GM19372 (cell line): ENCODE results near the gene MPL.
"Not testable (repeated sequence)": the region's sequence is repeated elsewhere in the genome, so short reads cannot be mapped to it uniquely, and the experiment has no call there.

Experiments
- ATAC-seq: cut with Tn5 transposase; IDR thresholded peaks from one replicate; pipeline ENCODE4 v1.9.1; 2021; ENCODE audit warnings: mild to moderate bottlenecking, low read depth, moderate library complexity; ENCODE audit not compliant: unreplicated experiment

The MPL gene

DNA sequence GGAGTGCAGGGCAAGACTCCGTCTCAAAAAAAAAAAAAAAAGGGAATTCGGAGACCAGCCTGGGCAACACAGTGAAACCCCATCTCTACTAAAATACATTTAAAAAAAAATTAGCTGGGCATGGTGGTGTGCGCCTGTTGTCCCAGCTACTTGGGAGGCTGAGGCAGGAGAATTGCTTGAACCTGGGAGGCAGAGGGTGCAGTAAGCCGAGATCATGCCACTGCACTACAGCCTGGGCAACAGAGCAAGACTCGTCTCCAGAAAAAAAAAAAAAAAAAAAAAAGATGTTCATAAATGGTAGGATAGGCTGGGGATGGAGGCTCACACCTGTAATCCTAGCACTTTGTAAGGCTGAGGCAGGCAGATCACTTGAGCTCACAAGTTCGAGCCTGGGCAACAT is 32.2 kb downstream of the MPL start:
- ATAC-seq: not testable (repeated sequence)

DNA sequence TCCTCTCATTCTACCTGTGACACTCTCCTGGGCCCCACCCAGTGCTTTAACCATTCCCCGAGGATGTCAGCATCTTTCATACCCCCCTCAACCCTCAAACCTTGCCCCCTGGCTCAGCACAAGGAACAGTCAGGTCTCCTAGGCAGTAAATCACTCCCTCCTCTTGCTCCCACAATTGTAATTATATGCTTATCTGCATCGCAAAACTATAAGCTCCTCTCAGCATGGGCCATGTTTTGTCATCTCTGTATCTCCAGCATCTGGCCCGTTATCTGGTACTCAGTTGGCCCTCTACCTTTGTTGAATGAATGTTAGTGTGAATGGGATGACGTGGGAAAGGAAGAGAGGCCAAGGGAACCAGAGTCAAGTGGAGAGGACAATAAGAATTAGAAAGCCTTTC is 32.9 kb downstream of the MPL start:
- no peak for ATAC-seq

DNA sequence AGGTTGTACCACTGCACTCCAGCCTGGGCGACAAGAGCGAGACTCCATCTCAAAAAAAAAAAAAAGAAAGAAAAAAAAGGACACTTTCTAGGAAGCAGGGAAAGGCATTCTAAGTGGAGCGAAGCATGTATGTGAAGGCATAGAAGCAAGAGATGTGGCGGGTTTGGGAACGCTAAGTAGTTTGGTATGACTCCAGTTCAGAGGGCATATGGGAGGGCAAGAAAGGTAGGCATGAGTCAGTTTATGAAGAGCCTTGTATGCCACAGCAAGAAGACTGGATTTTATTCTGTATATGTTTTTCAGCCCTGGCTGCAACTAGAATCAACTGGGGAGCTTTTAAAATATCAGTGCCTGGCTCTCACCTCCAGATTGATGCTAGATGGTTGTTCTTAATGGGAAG is 34.6 kb downstream of the MPL start:
- ATAC-seq: no peak

DNA sequence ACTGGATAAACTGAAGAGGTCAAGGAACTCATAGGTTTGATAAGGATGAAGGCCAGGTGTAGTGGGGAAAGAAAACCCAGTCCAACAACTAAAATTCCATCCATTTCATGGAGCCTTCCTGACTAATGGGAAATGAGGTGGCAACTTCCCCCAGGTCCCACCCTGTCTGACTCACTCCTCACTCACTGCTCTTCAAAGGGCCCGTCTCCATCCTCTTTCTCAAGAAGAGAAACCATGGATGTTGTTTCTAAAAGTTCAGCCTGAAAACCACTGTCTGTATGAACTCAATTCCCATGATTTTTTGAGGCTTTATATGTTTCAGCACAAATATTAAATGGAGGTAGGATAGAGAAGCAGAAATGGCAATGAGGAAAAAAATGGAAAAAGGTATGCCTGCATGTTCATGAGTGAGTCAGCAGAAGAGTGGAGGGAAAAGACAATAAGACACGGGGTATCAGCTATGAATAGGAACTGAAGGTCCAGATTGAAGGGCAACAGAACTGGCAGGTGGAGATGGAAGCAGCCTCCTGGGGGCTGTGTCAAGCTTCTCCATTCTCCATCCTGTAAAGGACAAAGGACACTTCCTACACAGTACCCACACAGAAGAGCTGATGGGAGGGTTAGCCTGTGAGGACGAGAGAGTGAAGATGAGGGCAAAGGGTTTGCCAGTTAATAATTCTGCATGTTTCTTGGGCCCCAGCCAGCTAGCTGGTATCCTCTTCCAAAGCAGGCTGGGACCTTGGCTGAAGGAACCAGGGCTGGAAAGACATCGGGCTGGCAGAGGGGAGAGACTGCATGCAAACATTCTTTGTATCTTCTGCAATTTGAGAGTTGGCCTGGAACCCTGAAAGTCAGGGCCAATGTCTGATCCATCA is 35.7 kb downstream of the MPL start:
- ATAC-seq: no peak

DNA sequence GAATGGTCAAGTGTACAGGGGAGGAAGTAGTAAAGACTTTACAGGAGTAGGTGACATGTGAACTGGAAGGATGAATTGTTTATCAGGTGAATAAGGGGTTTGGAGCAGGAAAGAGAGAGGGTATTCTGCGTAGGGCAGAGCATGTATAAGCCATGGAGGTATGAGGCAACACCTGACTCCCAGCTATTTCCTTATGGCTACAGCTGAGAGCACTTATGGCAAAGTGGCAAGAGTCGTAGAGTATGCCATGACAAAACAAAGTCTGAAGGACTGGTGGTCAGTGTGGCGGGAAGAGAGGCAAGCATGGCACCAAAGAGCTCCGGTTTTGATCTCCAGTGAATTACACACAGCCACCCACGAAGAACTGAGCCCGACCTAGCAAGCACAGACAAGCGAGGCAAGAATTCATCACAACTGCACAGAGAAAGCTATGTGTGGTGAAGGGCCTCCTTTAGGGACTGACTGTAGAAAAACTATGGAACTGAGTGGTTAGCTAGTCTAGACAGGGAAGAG is 39.2 kb downstream of the MPL start:
- no peak for ATAC-seq

DNA sequence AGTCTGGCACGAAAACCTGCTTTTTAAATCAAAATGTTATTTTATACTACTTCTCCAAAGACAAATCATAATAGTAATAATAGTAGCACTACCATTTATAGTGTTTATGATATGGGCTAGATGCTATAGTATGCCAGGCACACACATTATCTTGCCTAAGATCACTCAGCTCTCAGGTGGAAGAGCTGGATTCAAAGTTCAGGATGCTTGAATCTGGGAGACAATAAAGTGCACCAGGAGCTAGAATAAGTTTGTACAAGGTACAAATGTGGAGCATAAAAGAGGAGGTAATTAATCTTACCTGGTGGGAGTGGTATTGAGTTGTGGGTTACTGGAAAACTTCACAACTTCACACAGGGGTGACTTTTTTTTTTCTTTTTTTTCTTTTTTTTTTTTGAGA is 40.2 kb downstream of the MPL start:
- ATAC-seq: no peak

DNA sequence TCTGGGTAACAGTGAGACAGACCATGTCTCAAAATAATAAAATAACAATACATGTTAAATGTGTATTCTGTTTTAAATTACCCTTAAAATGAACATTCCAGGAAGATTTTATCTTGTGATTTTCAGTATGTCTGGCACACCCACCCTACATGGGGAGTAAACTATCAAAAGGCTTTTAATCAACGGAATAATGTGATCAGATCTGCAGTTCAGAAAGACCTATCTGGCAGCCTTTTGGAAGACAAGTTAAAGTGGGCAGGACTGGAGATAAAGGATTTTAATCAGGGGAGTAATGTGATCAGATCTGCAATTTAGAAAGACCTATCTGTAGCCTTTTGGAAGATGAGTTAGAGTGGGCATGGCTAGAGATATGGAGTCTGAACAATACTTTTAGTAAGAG is 41.9 kb downstream of the MPL start:
- ATAC-seq: no peak

DNA sequence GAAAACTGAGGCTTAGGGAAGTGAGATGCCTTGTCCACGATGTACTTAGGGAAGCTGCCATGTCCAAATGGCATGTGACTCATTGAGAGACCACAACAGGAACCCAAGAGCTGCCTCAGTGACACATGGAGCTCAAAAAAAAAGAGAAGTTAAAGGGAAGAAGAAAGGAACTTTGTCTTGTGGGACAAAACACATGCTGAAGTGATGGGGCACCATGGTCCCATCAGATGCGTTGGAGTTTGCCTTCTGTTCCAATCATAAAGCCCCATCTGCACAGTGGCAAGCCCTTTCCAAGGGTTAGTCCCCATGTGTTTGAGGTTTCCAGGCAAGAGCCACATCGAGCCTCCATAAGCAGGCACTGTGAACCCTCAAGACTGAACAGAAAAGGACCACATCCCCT is 44.0 kb downstream of the MPL start:
- no peak for ATAC-seq

DNA sequence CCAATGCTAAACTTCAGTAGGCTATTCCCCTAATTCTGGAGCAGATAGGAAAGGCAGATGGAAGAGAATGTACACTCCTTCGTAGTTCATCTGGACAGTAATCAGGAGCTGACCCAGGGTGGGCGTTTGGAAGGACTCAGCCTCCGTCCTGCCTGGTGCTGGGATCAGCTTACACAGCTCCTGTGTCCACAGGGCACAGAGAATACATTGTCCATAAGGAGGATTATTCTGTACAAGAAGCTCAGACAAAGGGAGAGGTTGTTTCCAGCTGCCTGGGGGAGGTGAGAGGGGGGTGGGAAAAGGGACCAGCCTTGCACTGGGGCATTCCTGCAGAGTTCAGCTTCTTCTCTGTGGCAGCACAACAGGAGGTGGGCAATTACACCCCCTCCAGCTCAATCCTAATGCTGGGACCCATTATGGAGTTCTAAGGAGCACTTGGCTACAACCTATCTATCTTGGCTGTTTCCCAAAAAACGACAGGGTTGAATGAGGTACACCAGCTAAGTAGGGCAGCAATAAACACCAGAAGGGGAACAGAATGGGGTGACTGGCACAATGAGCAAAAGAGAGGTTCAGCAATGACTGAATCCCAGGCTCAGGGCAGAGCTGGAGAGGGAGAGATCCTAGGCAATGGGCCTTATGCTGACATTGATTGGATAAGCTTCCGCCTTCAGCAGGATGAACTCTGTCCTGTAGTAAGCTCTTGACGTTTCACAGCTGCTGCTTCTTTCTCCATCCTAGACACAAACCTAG is 44.6 kb downstream of the MPL start:
- ATAC-seq: no peak

DNA sequence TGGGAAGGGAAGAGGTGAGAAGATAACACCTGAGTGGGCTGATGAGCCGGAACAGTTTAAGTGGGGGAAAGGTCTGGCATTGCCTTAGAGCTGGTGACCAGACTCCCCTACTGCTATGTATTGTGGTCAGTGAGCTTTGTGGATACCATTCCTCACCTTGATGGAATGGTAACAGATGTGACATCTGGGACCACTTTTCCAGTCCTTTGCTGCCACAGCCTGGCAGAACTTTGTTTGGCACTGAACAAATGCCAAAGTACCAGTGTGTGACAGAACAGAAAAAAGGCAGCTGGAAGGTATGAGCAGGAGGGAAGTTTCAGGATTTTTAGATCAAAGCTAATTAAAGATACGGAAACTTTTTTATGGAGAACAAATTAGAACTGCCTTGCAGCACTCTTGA is 45.8 kb downstream of the MPL start:
- ATAC-seq: no peak

DNA sequence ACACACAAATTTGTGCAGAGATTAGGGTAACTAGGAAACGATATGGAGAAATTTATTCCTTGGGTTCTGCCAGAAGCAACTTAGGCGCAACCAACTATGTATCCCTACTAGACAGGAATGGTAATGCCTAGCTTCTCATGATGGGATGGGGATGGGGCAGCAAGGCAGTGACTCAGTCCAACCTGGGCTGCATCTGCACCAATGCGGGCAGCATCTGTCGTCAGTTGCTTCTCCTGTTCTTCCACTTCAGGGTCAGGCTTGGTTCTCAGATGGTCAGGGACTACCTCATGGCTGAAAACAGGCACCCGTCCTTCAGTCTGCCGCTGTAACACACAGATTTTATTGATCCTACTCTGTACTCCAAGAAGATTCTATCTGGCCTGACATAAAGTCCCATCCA is 49.1 kb downstream of the MPL start:
- no peak for ATAC-seq

DNA sequence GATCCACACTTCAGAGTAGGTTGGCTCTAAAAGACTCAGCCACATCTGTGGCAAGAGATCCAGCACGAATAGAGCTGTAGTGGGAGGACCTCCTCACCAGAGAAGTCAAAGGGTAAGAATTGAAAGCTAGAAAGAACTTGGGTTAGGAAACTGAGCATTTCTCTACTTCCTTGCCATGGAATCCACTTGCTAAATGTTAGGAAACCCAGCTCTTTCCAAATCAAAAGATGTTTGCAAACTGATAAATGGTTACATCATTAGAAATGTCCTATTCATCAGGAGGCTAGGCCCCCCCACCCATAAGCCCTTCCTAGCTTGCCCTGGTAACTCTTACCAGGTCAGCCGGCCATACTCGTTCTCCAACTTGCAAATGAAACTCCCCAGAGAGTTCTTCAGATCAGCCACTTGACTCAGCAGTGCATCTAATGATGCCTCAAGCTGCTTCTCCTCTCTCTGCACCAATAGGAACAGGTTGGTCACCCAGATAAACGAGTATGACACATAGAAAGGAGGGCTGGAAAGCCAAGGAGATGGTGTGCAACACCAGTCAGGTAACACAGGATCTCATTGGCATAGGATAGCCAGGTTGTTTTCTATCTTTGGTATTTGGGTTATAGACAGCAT is 50.5 kb downstream of the MPL start:
- no peak for ATAC-seq

DNA sequence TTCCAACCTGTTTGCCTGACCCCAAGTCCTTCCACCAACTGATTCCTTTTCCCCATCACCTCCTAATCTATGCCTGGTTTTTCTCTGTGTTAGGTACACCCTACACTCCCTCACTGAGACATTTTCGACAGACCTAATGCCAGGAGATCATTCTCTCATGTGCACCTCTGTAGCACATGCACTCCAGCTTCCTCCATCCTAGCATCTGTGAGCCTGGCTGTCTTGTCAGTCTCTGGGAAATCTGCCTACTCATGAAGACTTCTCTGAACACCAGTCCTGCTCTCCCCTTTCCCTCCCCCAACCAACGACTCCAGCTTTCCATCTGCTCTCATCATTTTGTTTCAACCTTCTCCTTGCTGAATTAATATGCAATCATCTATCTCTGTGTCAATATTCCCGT is 51.0 kb downstream of the MPL start:
- no peak for ATAC-seq

DNA sequence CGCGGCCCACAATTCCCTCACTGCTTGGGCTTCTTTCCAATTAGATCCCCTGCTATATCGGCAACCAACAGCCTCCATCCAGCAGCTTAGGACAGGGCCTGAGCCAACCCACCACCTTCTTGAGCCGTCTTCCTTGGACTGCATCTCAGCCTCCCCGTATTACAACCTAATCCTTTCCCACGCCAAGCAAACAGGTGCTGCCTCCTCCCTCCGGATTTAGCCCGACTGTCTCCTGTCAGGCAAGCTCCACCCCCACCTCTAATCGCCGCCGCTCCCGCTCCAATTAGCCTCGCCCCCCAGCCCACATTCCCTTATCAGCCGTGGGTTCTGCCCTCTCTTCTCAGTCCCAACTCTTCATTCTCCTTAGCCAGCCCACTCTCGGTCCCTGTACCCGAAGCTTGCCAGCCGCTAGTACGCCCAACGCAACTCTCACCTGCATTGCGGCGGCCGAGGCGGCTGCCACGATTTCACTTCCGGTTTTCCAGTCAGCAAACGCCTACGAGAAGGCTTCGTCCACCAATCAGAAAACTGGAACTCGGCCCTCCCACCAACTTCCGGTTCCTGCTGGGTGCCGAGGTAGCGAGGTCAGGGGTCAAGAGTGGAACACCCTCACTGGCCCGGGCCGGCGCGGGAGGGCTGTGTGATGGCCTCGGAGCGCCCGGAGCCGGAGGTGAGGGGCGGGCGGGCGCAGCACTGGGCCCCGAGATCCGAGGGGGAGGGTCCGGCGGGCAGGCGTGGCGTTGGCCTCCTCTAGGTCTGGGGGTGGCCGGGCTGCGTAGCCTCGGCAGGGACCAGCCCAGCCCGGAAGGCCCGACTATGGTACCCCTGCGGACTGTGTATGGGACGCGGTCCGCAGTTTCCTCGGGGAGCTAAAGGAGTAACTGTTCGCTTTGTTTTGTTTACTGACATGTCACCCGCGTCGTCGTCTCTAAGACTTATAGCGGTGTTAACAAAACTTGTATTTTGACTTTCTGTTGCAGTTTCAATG is 52.0 kb downstream of the MPL start, which contains the start of the genes MED8 and SZT2:
MED8 (minus strand) TSS at position 475 of the 988 bp plus-strand sequence; CDS start at position 439, 36 bp downstream.
SZT2 (plus strand) TSS at position 574 of the 988 bp plus-strand sequence; CDS start at position 644, 70 bp downstream.
- ATAC-seq: peak; percentile 84

DNA sequence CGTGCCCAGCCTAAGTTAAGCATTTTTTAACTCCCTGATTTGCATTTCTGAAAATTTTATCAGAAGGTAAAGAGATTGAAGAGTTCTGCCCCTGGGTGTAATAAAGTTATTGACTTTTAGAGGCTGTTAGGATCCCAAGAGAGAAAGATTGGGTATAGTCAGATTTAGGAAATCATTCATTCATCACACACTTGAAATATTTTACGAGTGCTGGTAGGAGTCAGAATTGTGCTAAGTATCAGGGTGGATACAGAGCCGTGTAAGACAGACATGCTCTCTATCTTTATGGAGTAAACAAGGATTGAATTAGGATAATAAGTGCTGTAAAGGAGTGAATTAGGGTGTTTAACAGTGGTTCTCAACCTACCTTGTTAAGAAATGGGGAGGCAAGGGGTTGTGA is 55.1 kb downstream of the MPL start:
- ATAC-seq: no peak

DNA sequence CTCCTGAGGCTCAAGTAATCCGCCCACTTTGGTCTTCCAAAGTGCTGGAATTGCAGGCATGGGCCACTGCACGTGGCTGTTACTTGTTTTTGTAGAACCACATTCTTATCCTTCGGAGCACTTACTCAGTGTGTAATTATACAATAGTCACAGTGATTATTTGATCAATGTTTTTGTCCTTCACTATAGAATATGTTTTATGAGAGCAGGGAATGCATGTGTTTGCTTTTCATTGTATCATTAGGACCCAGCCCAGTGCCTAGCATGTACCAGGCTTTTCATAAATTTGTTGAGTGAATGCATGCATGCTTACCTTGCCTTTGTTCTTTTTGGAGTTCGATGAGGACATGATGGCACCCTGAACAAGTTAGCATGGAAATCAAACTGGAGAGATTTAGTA is 57.9 kb downstream of the MPL start:
- ATAC-seq: no peak

DNA sequence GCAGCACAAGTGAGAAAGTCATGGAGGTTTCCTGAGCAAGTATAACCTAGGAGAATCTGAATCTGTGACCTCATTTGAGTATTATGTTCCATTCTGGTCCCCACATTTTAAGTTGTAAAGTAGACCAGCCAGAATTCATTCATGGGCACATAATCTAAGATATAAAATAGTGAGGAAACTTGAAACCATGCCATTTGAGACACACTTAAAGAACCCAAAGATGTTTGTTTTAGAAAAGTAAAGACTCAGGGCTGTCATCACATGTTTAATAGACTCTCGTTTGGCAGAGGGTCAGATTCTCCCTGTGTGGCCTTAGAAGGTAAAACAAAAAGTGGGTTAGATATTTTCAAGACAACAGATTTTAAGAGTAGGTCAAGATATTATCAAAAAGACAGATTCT is 58.4 kb downstream of the MPL start:
- no peak for ATAC-seq

DNA sequence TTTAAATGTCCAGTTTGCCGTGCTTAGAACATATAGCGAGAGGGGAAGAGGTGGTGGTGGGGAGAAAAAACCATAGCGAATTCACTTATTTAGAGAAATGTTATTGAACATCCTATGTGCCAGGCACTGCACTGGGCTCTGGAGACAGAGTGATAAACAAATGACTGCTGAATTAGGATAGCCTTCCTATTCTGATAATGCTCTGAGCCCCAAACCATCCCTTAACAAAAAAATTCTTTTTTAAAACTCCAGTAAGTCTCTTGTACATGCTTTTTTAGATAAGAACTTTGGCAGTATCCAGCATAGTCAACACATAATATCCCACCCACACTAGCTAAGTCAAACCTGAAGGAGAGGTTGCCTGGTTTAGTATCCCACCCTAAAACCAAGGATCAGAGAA is 60.6 kb downstream of the MPL start:
- no peak for ATAC-seq

DNA sequence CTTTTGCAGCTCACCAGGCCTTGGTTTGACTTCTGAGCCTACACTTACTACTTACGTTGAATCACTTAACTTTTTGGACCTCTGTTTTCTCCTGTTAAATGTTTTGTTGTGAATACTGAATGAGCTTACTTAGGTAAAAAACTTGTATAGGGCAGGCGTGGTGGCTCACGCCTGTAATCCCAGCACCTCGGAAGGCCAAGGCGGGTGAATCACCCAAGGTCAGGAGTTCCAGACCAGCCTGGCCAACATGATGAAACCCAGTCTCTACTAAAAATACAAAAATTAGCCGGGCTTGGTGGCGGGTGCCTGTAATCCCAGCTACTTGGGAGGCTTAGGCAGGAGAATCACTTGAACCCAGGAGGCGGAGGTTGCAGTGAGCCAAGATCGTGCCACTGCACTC is 62.8 kb downstream of the MPL start:
- not testable (repeated sequence) for ATAC-seq
